OCI-LY1 (cell line): Measurements from ENCODE around the gene ZNF275.
"Not testable (repeated sequence)": the region's sequence is repeated elsewhere in the genome, so short reads cannot be mapped to it uniquely, and the experiment has no call there.

ENCODE experiments used
- H2AFZ ChIP-seq: fragments of 200-600 bp; sonication (generic), shearing (Covaris generic); 2 replicates; pipeline ENCODE4 v1.6.0; 2014; ENCODE audit warnings: antibody characterized with exemption, mild to moderate bottlenecking, low read length
- H3F3A ChIP-seq: fragments of 200-600 bp; sonication (generic), shearing (Covaris generic); 2 replicates; pipeline ENCODE4 v1.6.0; 2014; ENCODE audit warnings: mild to moderate bottlenecking, antibody characterized with exemption, low read length, moderate library complexity; ENCODE audit not compliant: insufficient read depth
- H3K27ac ChIP-seq: fragments of 200-600 bp; sonication (generic); 2 replicates; pipeline ENCODE4 v1.5.1; 2014; ENCODE audit warnings: low read length, mixed run types, mild to moderate bottlenecking, low read depth; ENCODE audit not compliant: poor library complexity, severe bottlenecking
- H3K27me3 ChIP-seq: fragments of 200-600 bp; sonication (generic); 2 replicates; pipeline ENCODE4 v1.6.0; 2014; ENCODE audit warnings: antibody characterized with exemption, mild to moderate bottlenecking, low read length, moderate library complexity; ENCODE audit not compliant: insufficient read depth
- H3K36me3 ChIP-seq: fragments of 200-600 bp; sonication (generic); 2 replicates; pipeline ENCODE4 v1.6.1; 2014; ENCODE audit warnings: mild to moderate bottlenecking, antibody characterized with exemption, low read length, moderate library complexity, mixed read lengths; ENCODE audit not compliant: insufficient read depth
- H3K4me1 ChIP-seq: fragments of 200-600 bp; sonication (generic); 2 replicates; pipeline ENCODE4 v1.5.1; 2014; ENCODE audit warnings: mild to moderate bottlenecking, low read length, moderate library complexity; ENCODE audit not compliant: insufficient read depth, severe bottlenecking
- H3K4me2 ChIP-seq: fragments of 200-600 bp; sonication (generic), shearing (Covaris generic); 2 replicates; pipeline ENCODE4 v1.6.1; 2014; ENCODE audit warnings: low read length
- H3K4me3 ChIP-seq: fragments of 200-600 bp; sonication (generic); 2 replicates; pipeline ENCODE4 v1.5.1; 2014; ENCODE audit warnings: low read length, low read depth, mild to moderate bottlenecking, mixed read lengths; ENCODE audit not compliant: poor library complexity, severe bottlenecking
- H3K79me2 ChIP-seq: fragments of 200-600 bp; shearing (Covaris generic); 2 replicates; pipeline ENCODE4 v1.6.1; 2016; ENCODE audit warnings: mixed run types, low read length, mixed read lengths; ENCODE audit not compliant: insufficient read depth
- H3K9ac ChIP-seq: fragments of 200-600 bp; sonication (generic), shearing (Covaris generic); 2 replicates; pipeline ENCODE4 v1.6.1; 2014; ENCODE audit warnings: mild to moderate bottlenecking, low read length, mixed read lengths
- H3K9me2 ChIP-seq: fragments of 200-600 bp; sonication (generic), shearing (Covaris generic); 2 replicates; pipeline ENCODE4 v1.6.1; 2014; ENCODE audit warnings: low read depth, mild to moderate bottlenecking, low read length, mixed read lengths
- H3K9me3 ChIP-seq: fragments of 200-600 bp; shearing (Covaris generic); 2 replicates; pipeline ENCODE4 v1.6.1; 2014; ENCODE audit warnings: low read length, mixed read lengths
- H4K20me1 ChIP-seq: fragments of 200-600 bp; sonication (generic), shearing (Covaris generic); 2 replicates; pipeline ENCODE4 v1.6.0; 2016; ENCODE audit warnings: mild to moderate bottlenecking, low read length; ENCODE audit not compliant: insufficient read depth
- EZH2 ChIP-seq: fragments of 200-600 bp; sonication (generic), shearing (Covaris generic); IDR thresholded peaks from 2 replicates; pipeline ENCODE4 v1.8.0; 2017; ENCODE audit warnings: borderline replicate concordance, mixed run types, mild to moderate bottlenecking, antibody characterized with exemption, low read length, moderate library complexity, mixed read lengths
- TF ChIP-seq, protein P1 (sequence below): fragments of 200-600 bp; sonication (generic), shearing (Covaris generic); IDR thresholded peaks from 2 replicates; pipeline ENCODE4 v1.5.1; 2017; ENCODE audit warnings: mild to moderate bottlenecking, antibody characterized with exemption, low read length, moderate library complexity, mixed read lengths

ZNF275 gene

GRCh38 chrX:153333821-153334653 lies at the start of gene ZNF275:
TSS of gene ZNF275 (plus strand) at chrX:153334153. CDS start at chrX:153336680, 2,527 bp downstream.
- H2AFZ ChIP-seq = no peak within 1 kb of the TSS
- TF ChIP-seq, protein P1, sequence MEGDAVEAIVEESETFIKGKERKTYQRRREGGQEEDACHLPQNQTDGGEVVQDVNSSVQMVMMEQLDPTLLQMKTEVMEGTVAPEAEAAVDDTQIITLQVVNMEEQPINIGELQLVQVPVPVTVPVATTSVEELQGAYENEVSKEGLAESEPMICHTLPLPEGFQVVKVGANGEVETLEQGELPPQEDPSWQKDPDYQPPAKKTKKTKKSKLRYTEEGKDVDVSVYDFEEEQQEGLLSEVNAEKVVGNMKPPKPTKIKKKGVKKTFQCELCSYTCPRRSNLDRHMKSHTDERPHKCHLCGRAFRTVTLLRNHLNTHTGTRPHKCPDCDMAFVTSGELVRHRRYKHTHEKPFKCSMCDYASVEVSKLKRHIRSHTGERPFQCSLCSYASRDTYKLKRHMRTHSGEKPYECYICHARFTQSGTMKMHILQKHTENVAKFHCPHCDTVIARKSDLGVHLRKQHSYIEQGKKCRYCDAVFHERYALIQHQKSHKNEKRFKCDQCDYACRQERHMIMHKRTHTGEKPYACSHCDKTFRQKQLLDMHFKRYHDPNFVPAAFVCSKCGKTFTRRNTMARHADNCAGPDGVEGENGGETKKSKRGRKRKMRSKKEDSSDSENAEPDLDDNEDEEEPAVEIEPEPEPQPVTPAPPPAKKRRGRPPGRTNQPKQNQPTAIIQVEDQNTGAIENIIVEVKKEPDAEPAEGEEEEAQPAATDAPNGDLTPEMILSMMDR = no peak
- no peak for TF ChIP-seq EZH2
- H3K27me3 ChIP-seq = no peaks in the 10 kb centered on the region

GRCh38 chrX:153285678-153286077 lies 48.3 kb upstream of the ZNF275 start:
- H3K4me2 ChIP-seq, H3K79me2 ChIP-seq, H3K9me3 ChIP-seq, H3K4me3 ChIP-seq, H2AFZ ChIP-seq, H3K4me1 ChIP-seq, H4K20me1 ChIP-seq, H3K9ac ChIP-seq, H3F3A ChIP-seq, H3K36me3 ChIP-seq, H3K27me3 ChIP-seq, H3K27ac ChIP-seq, H3K9me2 ChIP-seq: not testable (repeated sequence)

More at GRCh38 chrX:153333821-153334653, at the start of gene ZNF275:
- Histone ChIP-seq H3K4me2 (peak within 1 kb of the TSS; percentile 78), H3K9me3 (no peaks in the 10 kb centered on the region), H3K9ac (peak within 1 kb of the TSS; percentile 86), H4K20me1 (no peaks in the 10 kb centered on the region), H3K9me2 (no peaks in the 10 kb centered on the region), H3K27ac (no peak within 1 kb of the TSS), H3K36me3 (peaks cover 21% of the 10 kb centered on the region; the same call in 1 of the 2 replicates), H3K4me3 (peak within 1 kb of the TSS; percentile 91), H3K79me2 (no peaks in the 10 kb centered on the region), H3K4me1 (peaks cover 30% of the 10 kb centered on the region), H3F3A (no peaks in the 10 kb centered on the region)

- not testable (repeated sequence) for H3K27me3 ChIP-seq, H3K4me3 ChIP-seq, H3K36me3 ChIP-seq, H3K4me2 ChIP-seq, H2AFZ ChIP-seq, H3K9ac ChIP-seq, H3F3A ChIP-seq, H3K9me3 ChIP-seq, H4K20me1 ChIP-seq, H3K79me2 ChIP-seq, H3K9me2 ChIP-seq, H3K27ac ChIP-seq, H3K4me1 ChIP-seq
Observed at GRCh38 chrX:153288807-153289206, 45.1 kb upstream of the ZNF275 start.

- H2AFZ ChIP-seq, H3K79me2 ChIP-seq, H3K27me3 ChIP-seq, H4K20me1 ChIP-seq, H3K9me2 ChIP-seq, H3K36me3 ChIP-seq, H3K9ac ChIP-seq, H3K4me3 ChIP-seq, H3F3A ChIP-seq, H3K9me3 ChIP-seq: not testable (repeated sequence)
- H3K27ac ChIP-seq = peak overlapping the region; percentile 80
- H3K4me1 ChIP-seq = peaks cover 12% of the 10 kb centered on the region
- peak overlapping the region; percentile 21; the same call in 1 of the 2 replicates for H3K4me2 ChIP-seq
Observed at GRCh38 chrX:153293485-153294071, 40.4 kb upstream of the ZNF275 start.
